Measurements from ENCODE around the gene COPA. TPM values are rescaled to one million over a fixed set of nuclear protein-coding genes. Genes with fewer than 3 reads are reported as not detected.
"Not testable (repeated sequence)": the region's sequence is repeated elsewhere in the genome, so short reads cannot be mapped to it uniquely, and the experiment has no call there.

Gene COPA
- total RNA-seq, 3 donors from 2014 or later: 138 to 170 (median 153) TPM

DNA sequence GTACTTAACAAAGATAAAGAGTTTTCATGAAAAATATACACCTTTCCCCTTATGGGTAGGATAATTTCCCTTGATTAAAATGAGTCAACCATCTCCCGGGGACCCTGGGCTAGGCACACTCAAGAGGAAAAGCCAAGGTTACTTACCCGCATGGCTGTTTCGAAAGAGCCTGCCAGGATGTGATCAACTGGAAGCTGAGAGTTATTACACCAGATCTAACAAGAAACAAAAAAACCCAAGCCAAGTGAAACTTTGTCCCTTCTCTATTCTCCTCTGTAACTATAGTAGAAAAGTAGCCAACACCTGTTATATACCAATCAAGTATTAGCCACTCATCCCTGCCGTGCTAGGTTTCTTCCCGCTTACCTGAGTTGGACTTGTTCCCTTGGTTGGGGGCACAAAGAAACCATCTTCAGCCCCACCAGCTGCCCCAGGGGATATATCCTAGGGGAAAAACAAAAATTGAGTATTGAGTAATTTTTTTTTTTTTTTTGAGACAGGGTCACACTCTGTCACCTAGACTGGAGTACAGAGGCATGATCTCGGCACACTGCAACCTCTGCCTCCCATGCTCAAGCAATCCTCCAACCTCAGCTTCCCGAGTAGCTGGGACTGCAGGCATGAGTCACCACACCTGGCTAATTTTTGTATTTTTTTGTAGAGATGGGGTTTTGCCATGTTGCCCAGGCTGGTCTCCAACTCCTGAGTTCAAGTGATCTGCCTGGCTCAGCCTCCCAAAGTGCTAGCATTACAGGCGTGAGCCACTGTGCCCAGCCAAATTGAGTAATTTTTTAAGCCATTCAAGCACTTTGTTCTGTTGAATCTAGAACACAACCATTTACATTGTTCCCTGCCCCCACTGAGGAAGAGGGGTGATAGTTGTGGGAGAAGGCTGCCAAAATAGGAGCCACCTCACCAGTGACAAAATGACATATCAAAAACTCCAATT is 49.8 kb downstream of the COPA start:
- Histone ChIP-seq H3K4me1 (no peaks in the 10 kb centered on the region), H3K36me3 (peaks cover 51% of the 10 kb centered on the region), H3K4me3 (no peak overlapping the region), H3K27ac (no peak overlapping the region), H3K27me3 (no peaks in the 10 kb centered on the region), H3K9me3 (no peaks in the 10 kb centered on the region)
- TF ChIP-seq POLR2AphosphoS5 (IDR thresholded peaks at IDR 0.05): no peak
- TF ChIP-seq, protein P1, sequence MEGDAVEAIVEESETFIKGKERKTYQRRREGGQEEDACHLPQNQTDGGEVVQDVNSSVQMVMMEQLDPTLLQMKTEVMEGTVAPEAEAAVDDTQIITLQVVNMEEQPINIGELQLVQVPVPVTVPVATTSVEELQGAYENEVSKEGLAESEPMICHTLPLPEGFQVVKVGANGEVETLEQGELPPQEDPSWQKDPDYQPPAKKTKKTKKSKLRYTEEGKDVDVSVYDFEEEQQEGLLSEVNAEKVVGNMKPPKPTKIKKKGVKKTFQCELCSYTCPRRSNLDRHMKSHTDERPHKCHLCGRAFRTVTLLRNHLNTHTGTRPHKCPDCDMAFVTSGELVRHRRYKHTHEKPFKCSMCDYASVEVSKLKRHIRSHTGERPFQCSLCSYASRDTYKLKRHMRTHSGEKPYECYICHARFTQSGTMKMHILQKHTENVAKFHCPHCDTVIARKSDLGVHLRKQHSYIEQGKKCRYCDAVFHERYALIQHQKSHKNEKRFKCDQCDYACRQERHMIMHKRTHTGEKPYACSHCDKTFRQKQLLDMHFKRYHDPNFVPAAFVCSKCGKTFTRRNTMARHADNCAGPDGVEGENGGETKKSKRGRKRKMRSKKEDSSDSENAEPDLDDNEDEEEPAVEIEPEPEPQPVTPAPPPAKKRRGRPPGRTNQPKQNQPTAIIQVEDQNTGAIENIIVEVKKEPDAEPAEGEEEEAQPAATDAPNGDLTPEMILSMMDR (IDR thresholded peaks at IDR 0.05): no peak
- no peak for TF ChIP-seq POLR2A (IDR thresholded peaks at IDR 0.05)
- DNase-seq (ENCODE audit: low spot score in 2 of 2): no peak
- intact Hi-C loops (cut with DNase I; ENCODE audit: low total_unique reads): no loop called here

DNA sequence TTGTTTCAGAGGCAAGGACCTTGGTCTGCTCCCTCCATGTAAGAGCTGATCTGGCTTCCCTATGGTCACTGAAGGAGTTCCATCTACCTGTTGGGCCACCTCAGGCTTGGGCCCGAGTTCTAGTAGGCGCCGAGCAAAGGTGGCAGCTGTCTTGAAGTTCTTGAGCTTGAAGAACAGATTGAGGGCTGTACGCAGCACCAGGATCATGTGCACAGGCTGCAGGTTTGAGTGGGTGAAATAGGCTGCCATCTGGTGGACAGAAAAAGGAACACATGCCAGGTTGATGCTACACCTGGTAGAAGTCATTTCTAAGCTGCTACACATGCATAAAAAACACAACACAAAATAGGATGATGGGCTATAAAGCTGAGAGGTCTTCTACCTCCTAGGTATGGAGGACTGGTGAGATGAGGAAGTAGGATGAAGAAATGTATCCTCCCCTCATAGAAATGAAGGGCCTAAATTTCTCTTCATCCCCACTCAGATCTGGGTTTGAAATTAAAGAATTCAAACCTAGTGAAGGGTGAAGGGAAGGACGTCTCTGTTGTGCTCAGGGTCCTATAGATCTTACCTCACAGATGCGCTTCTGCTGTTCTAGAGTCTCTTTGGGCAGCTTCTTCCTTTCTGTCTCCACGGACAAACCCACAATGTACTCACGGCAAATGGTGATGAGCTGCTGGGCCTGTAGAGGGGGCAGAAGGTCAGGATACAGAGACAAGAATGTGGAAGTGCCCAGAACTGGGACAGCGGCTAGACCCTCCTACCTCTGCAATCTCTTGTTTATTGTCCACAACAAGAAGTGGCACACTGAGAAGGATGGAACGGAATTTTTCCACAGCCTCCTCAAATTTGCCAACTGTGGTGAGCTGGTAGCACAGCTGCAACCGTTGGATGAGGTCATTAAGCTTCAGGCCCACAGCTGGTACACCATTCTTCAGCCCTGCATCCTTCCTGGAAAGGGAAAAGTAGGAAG is 51.5 kb downstream of the COPA start:
- Histone ChIP-seq H3K36me3 (peaks cover 44% of the 10 kb centered on the region), H3K4me3 (no peak overlapping the region), H3K27ac (no peak overlapping the region), H3K9me3 (no peaks in the 10 kb centered on the region), H3K27me3 (no peaks in the 10 kb centered on the region), H3K4me1 (no peaks in the 10 kb centered on the region)
- TF ChIP-seq POLR2A (IDR thresholded peaks at IDR 0.05) (no peak), POLR2AphosphoS5 (IDR thresholded peaks at IDR 0.05) (peak in 1 of 3 donors; percentile 26)
- TF ChIP-seq, protein P1 (IDR thresholded peaks at IDR 0.05): peak; percentile 69 to 90 (median 73)
- intact Hi-C loops (cut with DNase I; ENCODE audit: low total_unique reads): no loop called here
- DNase-seq (ENCODE audit: low spot score in 2 of 2): peak; percentile 63 to 68

GRCh38 chr1:160287769-160288168 is 55.3 kb downstream of the COPA start:
- H3K27me3 ChIP-seq; H3K4me3 ChIP-seq; intact Hi-C loops (cut with DNase I; ENCODE audit: low total_unique reads); H3K27ac ChIP-seq; H3K9me3 ChIP-seq; DNase-seq (ENCODE audit: low spot score in 2 of 2): not testable (repeated sequence)
- H3K36me3 ChIP-seq: peaks cover 23% of the 10 kb centered on the region
- H3K4me1 ChIP-seq: peaks cover 0 to 16% of the 10 kb centered on the region in 2 donors

DNA sequence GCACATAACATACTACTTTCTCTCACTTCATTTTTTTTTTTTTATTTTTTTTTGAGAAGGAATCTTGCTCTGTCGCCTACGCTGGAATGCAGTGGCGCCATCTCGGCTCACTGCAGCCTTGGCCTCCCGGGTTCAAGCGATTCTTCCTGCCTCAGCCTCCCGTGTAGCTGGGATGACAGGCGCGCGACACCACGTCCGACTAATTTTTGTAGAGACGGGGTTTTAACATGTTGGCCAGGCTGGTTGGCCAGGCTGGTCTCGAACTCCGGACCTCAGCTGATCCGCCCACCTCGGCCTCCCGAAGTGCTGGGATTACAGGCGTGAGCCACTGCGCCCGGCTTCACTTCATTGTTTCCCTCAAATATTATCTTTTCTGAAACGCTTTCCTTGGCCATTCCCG is 57.5 kb downstream of the COPA start:
- TF ChIP-seq, protein P1 (IDR thresholded peaks at IDR 0.05): no peak
- TF ChIP-seq POLR2A (IDR thresholded peaks at IDR 0.05) (no peak), POLR2AphosphoS5 (IDR thresholded peaks at IDR 0.05) (no peak)
- intact Hi-C loops (cut with DNase I; ENCODE audit: low total_unique reads): no loop called here
- no peaks in the 10 kb centered on the region for H3K9me3 ChIP-seq
- DNase-seq (ENCODE audit: low spot score in 2 of 2): no peak
- no peaks in the 10 kb centered on the region for H3K27me3 ChIP-seq
- H3K4me3 ChIP-seq: peak overlapping the region; percentile 75 to 97 (median 91)
- peaks cover 0 to 17% of the 10 kb centered on the region in 2 donors for H3K4me1 ChIP-seq
- peaks cover 11% of the 10 kb centered on the region for H3K36me3 ChIP-seq
- peak overlapping the region in 1 of 2 donors; percentile 93 for H3K27ac ChIP-seq

DNA sequence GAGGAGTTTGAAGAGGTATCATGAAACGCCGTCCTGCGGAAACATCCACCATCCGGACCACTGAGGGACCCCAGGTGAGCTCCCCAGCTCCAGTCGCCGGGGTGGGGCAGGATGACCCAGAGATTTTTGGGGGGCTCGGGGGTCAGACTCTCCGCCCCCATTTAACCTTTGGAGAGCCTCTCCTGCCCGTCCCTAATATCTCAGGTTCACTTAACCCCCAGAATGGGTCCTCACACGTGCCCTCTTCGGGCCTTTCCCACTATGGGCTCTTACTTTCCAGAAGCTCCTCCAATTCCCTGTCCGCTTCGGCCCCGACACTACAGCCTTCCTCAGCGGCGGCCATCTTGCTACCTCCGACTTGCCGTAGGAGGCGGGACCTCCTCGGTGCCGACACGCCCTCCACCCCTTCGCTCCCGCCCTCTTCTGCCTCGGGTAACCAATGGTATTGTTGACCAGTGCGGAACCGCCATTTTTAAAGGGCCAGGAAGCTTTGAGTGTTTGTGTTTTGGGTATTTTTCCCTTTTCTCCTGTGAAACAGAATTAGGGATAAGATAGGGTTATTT is 58.2 kb downstream of the COPA start, which contains the start of gene PEX19:
Gene PEX19, minus strand, starts transcription at position 352 of the 563 bp plus-strand sequence. Its CDS starts 9 bp downstream, at position 343.
- intact Hi-C loops (cut with DNase I; ENCODE audit: low total_unique reads): no loop called here
- H3K27ac ChIP-seq: peak within 1 kb of the TSS; percentile 82 to 93
- DNase-seq (ENCODE audit: low spot score in 2 of 2): peak; percentile 93 to 95
- peaks cover 8% of the 10 kb centered on the region for H3K36me3 ChIP-seq
- TF ChIP-seq POLR2A (IDR thresholded peaks at IDR 0.05) (peak; percentile 82), POLR2AphosphoS5 (IDR thresholded peaks at IDR 0.05) (peak; percentile 87 to 96 (median 95))
- TF ChIP-seq, protein P1 (IDR thresholded peaks at IDR 0.05): no peak
- peaks cover 0 to 17% of the 10 kb centered on the region in 2 donors for H3K4me1 ChIP-seq
- H3K27me3 ChIP-seq: no peaks in the 10 kb centered on the region
- H3K4me3 ChIP-seq: peak within 1 kb of the TSS; percentile 75 to 97 (median 91)
- no peaks in the 10 kb centered on the region for H3K9me3 ChIP-seq
